SK-N-SH (cell line): ENCODE results near the gene MAT2A.

ENCODE experiments used
- EZH2phosphoT487 ChIP-seq: fragments of 200-600 bp; sonication (generic); IDR thresholded peaks from 2 replicates; pipeline ENCODE4 v1.6.1; 2017; ENCODE audit warnings: low read depth, mixed run types, mild to moderate bottlenecking, antibody characterized with exemption, moderate library complexity, borderline replicate concordance
- GABPA ChIP-seq: IDR thresholded peaks from 2 replicates; pipeline ENCODE4 v1.4.0; 2012; ENCODE audit warnings: low read depth, mild to moderate bottlenecking
- POLR2AphosphoS5 ChIP-seq: IDR thresholded peaks from 2 replicates; pipeline ENCODE4 v1.6.1; 2012; ENCODE audit warnings: low read depth, low read length
- RFX5 ChIP-seq: IDR thresholded peaks from 2 replicates; pipeline ENCODE4 v1.6.1; 2012; ENCODE audit warnings: mild to moderate bottlenecking, improper control_type of control experiment, low read length
- SIN3A ChIP-seq: IDR thresholded peaks from 2 replicates; pipeline ENCODE4 v1.6.1; 2012; ENCODE audit warnings: low read depth, mild to moderate bottlenecking, low read length, moderate library complexity, borderline replicate concordance
- TF ChIP-seq, protein P1 (sequence below): fragments of 200-600 bp; sonication (generic); IDR thresholded peaks from 2 replicates; pipeline ENCODE4 v1.6.1; 2017; ENCODE audit warnings: antibody characterized with exemption, mild to moderate bottlenecking, moderate library complexity
- TF ChIP-seq, protein P2 (sequence below): IDR thresholded peaks from 2 replicates; pipeline ENCODE4 v1.6.1; 2012; ENCODE audit warnings: mild to moderate bottlenecking, low read depth, low read length, moderate library complexity

DNA sequence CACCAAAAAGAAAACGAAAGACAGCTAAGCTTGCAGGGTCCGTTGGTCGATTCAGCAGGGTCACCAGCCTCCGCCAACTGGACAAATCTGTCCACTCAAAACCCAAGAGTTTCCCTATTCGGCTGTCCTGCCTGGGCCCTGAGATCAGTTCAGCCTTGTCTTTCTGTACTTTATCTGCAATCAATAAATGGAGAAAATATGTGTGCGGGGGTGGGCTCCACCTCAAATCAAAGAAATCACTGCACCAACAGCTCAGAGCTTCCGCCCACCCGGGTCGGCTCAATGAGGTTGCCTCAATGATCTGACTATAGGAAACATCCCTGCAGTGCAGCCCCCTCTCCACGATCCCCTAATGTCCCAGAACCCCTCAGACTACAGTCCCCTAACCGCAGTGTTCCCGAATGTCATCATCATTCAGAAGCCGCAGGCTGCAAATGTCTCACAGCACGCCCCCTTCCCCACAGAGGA, 21.9 kb downstream of the MAT2A start:
- no peak for TF ChIP-seq GABPA
- TF ChIP-seq POLR2AphosphoS5 = no peak
- TF ChIP-seq SIN3A = no peak
- no peak for TF ChIP-seq RFX5
- TF ChIP-seq EZH2phosphoT487 = no peak
- TF ChIP-seq, protein P1, sequence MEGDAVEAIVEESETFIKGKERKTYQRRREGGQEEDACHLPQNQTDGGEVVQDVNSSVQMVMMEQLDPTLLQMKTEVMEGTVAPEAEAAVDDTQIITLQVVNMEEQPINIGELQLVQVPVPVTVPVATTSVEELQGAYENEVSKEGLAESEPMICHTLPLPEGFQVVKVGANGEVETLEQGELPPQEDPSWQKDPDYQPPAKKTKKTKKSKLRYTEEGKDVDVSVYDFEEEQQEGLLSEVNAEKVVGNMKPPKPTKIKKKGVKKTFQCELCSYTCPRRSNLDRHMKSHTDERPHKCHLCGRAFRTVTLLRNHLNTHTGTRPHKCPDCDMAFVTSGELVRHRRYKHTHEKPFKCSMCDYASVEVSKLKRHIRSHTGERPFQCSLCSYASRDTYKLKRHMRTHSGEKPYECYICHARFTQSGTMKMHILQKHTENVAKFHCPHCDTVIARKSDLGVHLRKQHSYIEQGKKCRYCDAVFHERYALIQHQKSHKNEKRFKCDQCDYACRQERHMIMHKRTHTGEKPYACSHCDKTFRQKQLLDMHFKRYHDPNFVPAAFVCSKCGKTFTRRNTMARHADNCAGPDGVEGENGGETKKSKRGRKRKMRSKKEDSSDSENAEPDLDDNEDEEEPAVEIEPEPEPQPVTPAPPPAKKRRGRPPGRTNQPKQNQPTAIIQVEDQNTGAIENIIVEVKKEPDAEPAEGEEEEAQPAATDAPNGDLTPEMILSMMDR = no peak
- TF ChIP-seq, protein P2, sequence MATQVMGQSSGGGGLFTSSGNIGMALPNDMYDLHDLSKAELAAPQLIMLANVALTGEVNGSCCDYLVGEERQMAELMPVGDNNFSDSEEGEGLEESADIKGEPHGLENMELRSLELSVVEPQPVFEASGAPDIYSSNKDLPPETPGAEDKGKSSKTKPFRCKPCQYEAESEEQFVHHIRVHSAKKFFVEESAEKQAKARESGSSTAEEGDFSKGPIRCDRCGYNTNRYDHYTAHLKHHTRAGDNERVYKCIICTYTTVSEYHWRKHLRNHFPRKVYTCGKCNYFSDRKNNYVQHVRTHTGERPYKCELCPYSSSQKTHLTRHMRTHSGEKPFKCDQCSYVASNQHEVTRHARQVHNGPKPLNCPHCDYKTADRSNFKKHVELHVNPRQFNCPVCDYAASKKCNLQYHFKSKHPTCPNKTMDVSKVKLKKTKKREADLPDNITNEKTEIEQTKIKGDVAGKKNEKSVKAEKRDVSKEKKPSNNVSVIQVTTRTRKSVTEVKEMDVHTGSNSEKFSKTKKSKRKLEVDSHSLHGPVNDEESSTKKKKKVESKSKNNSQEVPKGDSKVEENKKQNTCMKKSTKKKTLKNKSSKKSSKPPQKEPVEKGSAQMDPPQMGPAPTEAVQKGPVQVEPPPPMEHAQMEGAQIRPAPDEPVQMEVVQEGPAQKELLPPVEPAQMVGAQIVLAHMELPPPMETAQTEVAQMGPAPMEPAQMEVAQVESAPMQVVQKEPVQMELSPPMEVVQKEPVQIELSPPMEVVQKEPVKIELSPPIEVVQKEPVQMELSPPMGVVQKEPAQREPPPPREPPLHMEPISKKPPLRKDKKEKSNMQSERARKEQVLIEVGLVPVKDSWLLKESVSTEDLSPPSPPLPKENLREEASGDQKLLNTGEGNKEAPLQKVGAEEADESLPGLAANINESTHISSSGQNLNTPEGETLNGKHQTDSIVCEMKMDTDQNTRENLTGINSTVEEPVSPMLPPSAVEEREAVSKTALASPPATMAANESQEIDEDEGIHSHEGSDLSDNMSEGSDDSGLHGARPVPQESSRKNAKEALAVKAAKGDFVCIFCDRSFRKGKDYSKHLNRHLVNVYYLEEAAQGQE = no peak
